Stimulated activated CD4-positive, alpha-beta T cell treated with anti-CD3 and anti-CD28 coated beads, Interleukin-15, amount 100 ng/mL, for 1 hour (primary cell): Measurements from ENCODE around the gene MTMR6.

Source experiments
- DNase-seq, 2 donors: peaks; one replicate each; pipeline ENCODE4 v3.0.0-alpha.2; 2020; ENCODE audit warnings: low read depth in 1 of 2, low spot score in 1 of 2

The MTMR6 gene

GRCh38 chr13:25280396-25280795 is 6.9 kb downstream of the MTMR6 start:
- no peak for DNase-seq

GRCh38 chr13:25276748-25277147 is 10.5 kb downstream of the MTMR6 start:
- DNase-seq = no peak

- no peak for DNase-seq
These were observed 18.7 kb downstream of the MTMR6 start for GRCh38 chr13:25268561-25268960.

GRCh38 chr13:25267715-25268114 is 19.6 kb downstream of the MTMR6 start:
- no peak for DNase-seq

- no peak for DNase-seq
These were observed 20.6 kb downstream of the MTMR6 start for GRCh38 chr13:25266706-25267105.

GRCh38 chr13:25262261-25262660 is 25.0 kb downstream of the MTMR6 start:
- no peak for DNase-seq

GRCh38 chr13:25253702-25254101 is 33.6 kb downstream of the MTMR6 start:
- DNase-seq = no peak

- no peak for DNase-seq
These were observed 34.5 kb downstream of the MTMR6 start for GRCh38 chr13:25252752-25253151.

- no peak for DNase-seq
These were observed 35.1 kb downstream of the MTMR6 start for GRCh38 chr13:25252225-25252624.

GRCh38 chr13:25249001-25249543 is 38.2 kb downstream of the MTMR6 start:
- DNase-seq = no peak

- no peak for DNase-seq
These were observed 39.2 kb downstream of the MTMR6 start for GRCh38 chr13:25248071-25248470.

- DNase-seq = no peak
These were observed 39.9 kb downstream of the MTMR6 start for GRCh38 chr13:25247360-25247759.

GRCh38 chr13:25244123-25244522 is 43.2 kb downstream of the MTMR6 start:
- no peak for DNase-seq

GRCh38 chr13:25242956-25243355 is 44.3 kb downstream of the MTMR6 start:
- no peak for DNase-seq

GRCh38 chr13:25241007-25241406 is 46.3 kb downstream of the MTMR6 start:
- DNase-seq = no peak

- DNase-seq = no peak
These were observed 50.2 kb downstream of the MTMR6 start for GRCh38 chr13:25237083-25237482.

- no peak for DNase-seq
These were observed 53.4 kb downstream of the MTMR6 start for GRCh38 chr13:25233861-25234260.

GRCh38 chr13:25232937-25233515 is 54.3 kb downstream of the MTMR6 start:
- DNase-seq = no peak

GRCh38 chr13:25231517-25231916 is 55.8 kb downstream of the MTMR6 start:
- no peak for DNase-seq

GRCh38 chr13:25227690-25228089 is 59.6 kb downstream of the MTMR6 start:
- DNase-seq = no peak

GRCh38 chr13:25225970-25226369 is 61.3 kb downstream of the MTMR6 start:
- no peak for DNase-seq

- no peak for DNase-seq
These were observed 63.1 kb downstream of the MTMR6 start for GRCh38 chr13:25224151-25224550.

- DNase-seq = no peak
These were observed 64.5 kb downstream of the MTMR6 start for GRCh38 chr13:25222740-25223139.
